GM12874 (cell line): ENCODE measurements around the gene ANKMY1.

Source experiments
- TF ChIP-seq, protein P1 (sequence below): IDR thresholded peaks from 2 replicates; pipeline ENCODE4 v1.5.1; 2011; ENCODE audit warnings: low read depth, mild to moderate bottlenecking, control low read depth, low read length, moderate library complexity; ENCODE audit not compliant: insufficient read depth

The ANKMY1 gene

DNA sequence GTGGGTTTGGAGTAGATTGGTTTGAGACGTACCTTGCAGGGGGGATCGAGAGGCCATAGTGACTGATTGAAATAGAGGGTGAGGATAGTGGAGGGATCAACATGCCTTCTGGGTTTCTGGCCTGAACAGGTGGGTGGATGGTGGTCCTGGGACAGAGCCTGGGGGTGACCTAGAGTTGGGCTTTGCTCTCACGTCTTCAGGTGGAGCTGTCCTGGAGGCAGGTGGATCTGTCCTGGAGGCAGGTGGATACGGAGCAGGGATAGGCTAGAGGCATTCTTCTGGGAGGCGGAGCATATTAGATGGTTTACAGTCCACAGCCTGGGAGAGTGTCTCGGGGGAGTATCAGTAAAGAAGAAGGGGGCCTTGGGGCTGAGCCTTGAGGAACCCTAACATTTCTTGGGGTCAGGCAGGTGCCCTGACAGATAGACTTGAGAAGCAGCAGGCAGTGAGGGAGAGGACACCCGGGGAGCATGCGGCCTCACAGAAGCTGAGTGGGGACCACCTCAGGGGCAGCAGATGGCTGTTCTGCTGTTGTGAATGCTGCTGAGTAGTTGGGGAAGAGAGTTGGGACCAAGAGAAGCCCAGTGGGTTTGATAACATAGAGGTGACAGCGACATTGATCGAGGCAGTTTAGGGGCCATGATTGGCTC, 30.3 kb upstream of the ANKMY1 start:
- TF ChIP-seq, protein P1, sequence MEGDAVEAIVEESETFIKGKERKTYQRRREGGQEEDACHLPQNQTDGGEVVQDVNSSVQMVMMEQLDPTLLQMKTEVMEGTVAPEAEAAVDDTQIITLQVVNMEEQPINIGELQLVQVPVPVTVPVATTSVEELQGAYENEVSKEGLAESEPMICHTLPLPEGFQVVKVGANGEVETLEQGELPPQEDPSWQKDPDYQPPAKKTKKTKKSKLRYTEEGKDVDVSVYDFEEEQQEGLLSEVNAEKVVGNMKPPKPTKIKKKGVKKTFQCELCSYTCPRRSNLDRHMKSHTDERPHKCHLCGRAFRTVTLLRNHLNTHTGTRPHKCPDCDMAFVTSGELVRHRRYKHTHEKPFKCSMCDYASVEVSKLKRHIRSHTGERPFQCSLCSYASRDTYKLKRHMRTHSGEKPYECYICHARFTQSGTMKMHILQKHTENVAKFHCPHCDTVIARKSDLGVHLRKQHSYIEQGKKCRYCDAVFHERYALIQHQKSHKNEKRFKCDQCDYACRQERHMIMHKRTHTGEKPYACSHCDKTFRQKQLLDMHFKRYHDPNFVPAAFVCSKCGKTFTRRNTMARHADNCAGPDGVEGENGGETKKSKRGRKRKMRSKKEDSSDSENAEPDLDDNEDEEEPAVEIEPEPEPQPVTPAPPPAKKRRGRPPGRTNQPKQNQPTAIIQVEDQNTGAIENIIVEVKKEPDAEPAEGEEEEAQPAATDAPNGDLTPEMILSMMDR, result no peak

DNA sequence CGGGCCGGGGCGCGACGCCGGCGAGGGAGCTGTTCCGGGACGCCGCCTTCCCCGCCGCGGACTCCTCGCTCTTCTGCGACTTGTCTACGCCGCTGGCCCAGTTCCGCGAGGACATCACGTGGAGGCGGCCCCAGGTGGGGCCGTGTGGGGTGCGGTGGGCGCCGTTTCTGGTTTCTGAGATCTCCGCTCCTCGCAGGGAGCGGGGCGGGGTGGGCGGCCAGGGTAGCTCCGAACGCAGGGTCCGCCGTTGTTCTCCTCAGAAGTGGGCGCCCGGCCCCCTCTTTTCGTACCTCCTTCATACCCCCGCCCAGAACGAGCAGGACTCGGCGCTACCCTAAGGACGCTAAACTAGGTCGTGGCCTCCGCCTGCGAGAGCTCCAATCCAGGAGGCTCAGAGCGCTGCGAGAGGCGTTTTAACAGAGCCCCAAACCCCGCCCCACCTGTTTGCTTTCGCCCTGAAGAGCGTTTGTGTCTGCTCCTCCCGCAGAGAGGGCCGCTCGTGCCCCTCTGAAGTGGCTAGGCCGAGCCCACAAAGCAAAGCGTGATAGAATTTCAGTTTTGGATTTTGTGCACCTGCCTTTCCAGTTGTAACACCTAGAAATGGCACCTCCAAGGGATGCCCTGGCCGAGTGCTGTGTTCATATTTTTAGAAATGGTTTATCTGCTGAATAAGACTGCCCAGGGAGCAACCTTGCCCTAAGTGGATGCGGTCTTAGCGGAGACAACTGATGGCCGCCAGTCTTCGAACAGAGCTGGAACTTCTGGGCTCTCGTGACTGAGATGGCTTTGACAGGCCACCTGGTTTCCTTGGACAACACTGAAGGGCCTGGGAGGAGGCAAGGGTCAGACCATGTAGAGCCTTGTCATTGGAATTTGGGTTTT, 29.4 kb upstream of the ANKMY1 start:
- TF ChIP-seq, protein P1, result no peak

DNA sequence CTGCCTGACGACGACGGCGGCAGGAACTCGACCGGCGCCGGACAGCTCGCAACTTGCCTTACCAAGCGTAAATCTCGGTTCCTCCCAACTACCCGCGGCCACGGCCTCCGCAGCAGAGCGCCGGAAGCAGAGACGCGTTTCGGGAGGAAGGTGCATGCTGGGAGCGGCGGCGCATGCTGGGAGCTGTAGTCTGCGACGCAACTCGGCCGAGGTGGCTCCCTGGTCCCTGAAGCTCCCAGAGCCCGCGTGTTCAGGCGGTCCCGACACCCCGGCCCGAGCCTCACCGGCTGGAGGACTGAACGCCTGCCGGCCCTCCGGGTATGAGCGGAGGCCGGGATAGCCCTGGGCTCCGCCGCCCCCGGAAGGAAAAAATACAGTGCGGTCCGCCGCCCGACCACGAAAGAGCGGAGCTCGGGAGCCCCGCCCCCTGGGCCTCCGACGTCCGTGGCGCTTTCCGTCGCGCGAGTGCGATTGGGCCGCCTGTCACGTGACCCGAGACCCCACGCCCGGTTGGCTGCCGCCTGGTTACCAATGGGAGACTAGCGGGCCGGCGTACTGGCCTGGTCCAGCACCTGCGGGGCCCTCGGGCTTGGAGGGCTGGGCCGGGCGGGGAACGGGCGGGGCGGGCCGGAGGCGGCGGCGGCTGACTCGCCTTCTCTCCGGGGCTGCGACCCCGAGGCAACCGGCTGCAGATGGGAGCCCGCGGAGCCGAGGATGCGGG, 28.6 kb upstream of the ANKMY1 start, which contains the start of gene CAPN10:
Gene CAPN10 (plus strand): TSS at position 537 of the 721 bp plus-strand sequence. CDS start 178 bp downstream, at position 715.
- TF ChIP-seq, protein P1, result no peak

DNA sequence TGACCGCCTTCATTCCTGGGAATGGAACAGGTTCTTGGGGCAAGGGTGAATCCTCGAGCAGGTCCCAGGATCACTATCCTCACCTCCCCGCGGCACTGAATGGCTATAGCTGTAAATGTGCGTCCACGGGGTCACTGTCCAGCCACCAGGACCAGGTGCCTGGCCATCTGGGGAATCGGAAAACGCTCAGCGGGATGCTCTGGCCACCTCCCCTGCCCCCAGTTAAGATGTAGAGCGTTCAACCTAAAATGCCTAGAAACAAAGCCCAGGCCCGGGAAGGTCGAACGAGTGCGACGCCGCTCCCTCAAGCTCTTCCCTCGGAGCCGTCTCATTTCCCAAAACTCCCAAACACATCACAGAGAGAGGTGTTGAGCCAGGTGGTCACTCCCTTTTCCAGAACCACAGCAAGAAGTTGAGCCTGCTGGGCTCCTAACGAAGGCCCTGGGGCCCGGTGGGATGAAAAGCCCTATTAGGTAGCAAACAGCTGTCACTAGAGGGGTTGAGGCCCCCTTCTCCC, 28.0 kb upstream of the ANKMY1 start:
- TF ChIP-seq, protein P1, result no peak

DNA sequence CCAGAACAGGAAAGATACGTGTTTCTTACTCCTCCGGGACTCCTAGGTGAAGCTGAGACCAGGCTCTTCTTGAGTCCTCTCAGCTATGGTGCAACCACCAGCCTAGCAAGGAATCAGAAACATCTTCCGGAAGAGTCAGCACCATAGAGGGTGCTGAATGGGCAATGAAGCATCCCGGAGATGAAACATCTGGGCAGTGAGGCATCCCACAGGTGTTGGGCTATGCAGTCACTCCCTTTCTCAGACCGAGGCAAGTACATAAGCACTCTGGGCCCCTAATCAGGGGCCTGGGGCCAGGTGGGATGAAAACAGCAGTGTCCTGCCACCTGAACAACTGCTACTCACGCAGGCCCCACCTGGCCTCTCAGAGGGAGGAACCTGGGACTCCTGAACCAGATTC, 27.3 kb upstream of the ANKMY1 start:
- TF ChIP-seq, protein P1, result no peak

DNA sequence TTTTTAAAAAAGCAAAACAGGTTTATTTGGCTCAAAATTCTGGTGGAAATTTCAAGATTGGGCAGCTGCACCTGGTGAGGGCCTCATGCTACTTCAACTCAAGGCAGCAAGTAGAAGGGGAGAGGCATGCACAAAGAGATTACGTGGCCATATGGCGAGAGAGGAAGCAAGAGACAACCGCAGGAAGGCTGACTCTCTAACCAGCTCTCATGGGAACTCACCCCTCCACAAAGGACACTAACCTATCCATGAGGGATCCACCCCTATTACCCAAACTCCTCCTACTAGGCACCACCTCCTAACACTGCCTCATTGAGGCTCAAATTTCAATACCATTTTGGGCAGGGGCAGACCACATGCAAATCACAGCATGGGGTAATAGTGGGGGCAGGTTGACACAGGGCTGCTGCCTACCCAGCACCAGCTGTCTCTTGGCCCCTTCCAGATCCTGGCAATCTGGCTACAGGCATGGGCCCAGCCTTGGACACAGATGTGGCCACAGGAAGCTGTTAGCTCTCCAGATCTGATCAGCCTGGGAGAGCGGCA, 26.8 kb upstream of the ANKMY1 start:
- TF ChIP-seq, protein P1, result no peak
